ENCODE data around the gene PNPLA7. TPM values are rescaled to one million over a fixed set of nuclear protein-coding genes. Genes with fewer than 3 reads are reported as not detected.

PNPLA7 gene
- total and polyA plus RNA-seq, 2 of the 13 experiments (the other 11 are each of a cell fraction or from before 2014, with no cell fraction given): 0.42 to 1.5 TPM

DNA sequence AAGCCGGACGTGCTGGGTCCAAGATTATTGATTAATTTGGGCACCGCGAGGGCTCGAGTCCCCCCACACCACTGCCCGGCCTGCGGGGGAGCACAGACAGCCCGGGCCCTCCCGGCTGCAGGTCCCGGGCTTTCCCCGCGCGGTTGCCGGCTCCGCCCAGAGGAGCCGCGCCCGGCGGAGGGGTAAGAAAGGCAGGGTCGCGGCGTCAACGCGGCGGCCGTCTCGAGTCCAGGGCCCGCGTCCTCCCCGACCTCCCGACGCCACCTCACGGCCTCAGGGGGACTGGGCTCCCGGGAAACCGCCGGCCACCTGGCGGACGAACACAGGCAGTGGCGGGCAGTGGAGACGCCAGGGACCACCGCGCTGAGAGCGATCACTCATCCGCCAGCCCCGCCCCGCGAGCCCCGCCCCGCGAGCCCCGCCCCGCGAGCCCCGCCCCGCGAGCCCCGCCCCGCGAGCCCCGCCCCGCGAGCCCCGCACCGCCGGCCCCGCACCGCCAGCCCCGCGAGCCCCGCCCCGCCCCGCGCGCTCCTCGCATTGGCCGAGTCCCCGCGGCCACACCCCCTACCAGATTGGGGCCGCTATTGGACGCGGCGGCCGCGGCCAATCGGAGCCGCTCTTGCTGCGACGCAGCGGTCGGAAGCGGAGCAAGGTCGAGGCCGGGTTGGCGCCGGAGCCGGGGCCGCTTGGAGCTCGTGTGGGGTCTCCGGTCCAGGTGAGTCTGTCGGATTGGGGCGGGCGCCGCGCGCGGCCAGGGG is 1.2 kb upstream of the PNPLA7 start, which contains the start of gene MRPL41 (continued):
- no peak for TF ChIP-seq NONO (IDR thresholded peaks at IDR 0.05)
- TF ChIP-seq NONO (CRISPR knock-in tag; conservative IDR thresholded peaks at IDR 0.05): no peak
- TF ChIP-seq ZNF777 (CRISPR knock-in tag; IDR thresholded peaks at IDR 0.05): peak; percentile 90
- no peak for TF ChIP-seq GTF2F1 (IDR thresholded peaks at IDR 0.05; ENCODE audit: low read length)
- peak; percentile 51; the same call in 1 of the 2 replicates for TF ChIP-seq ZNF614 (CRISPR knock-in tag; IDR thresholded peaks at IDR 0.05; ENCODE audit: borderline replicate concordance)
- no peak for TF ChIP-seq PAF1 (CRISPR knock-in tag; IDR thresholded peaks at IDR 0.05)
- TF ChIP-seq, protein P1, sequence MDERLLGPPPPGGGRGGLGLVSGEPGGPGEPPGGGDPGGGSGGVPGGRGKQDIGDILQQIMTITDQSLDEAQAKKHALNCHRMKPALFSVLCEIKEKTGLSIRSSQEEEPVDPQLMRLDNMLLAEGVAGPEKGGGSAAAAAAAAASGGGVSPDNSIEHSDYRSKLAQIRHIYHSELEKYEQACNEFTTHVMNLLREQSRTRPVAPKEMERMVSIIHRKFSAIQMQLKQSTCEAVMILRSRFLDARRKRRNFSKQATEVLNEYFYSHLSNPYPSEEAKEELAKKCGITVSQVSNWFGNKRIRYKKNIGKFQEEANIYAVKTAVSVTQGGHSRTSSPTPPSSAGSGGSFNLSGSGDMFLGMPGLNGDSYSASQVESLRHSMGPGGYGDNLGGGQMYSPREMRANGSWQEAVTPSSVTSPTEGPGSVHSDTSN (CRISPR knock-in tag; IDR thresholded peaks at IDR 0.05): no peak
- TF ChIP-seq, protein P2, sequence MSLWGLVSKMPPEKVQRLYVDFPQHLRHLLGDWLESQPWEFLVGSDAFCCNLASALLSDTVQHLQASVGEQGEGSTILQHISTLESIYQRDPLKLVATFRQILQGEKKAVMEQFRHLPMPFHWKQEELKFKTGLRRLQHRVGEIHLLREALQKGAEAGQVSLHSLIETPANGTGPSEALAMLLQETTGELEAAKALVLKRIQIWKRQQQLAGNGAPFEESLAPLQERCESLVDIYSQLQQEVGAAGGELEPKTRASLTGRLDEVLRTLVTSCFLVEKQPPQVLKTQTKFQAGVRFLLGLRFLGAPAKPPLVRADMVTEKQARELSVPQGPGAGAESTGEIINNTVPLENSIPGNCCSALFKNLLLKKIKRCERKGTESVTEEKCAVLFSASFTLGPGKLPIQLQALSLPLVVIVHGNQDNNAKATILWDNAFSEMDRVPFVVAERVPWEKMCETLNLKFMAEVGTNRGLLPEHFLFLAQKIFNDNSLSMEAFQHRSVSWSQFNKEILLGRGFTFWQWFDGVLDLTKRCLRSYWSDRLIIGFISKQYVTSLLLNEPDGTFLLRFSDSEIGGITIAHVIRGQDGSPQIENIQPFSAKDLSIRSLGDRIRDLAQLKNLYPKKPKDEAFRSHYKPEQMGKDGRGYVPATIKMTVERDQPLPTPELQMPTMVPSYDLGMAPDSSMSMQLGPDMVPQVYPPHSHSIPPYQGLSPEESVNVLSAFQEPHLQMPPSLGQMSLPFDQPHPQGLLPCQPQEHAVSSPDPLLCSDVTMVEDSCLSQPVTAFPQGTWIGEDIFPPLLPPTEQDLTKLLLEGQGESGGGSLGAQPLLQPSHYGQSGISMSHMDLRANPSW (CRISPR knock-in tag; IDR thresholded peaks at IDR 0.05; ENCODE audit: borderline replicate concordance): no peak
- TF ChIP-seq MBD4 (IDR thresholded peaks at IDR 0.05; ENCODE audit: borderline replicate concordance, low read length): no peak
- TF ChIP-seq ZFP82 (CRISPR knock-in tag; IDR thresholded peaks at IDR 0.05; ENCODE audit: borderline replicate concordance): no peak; the same call in 1 of the 2 replicates
- TF ChIP-seq, protein P3, sequence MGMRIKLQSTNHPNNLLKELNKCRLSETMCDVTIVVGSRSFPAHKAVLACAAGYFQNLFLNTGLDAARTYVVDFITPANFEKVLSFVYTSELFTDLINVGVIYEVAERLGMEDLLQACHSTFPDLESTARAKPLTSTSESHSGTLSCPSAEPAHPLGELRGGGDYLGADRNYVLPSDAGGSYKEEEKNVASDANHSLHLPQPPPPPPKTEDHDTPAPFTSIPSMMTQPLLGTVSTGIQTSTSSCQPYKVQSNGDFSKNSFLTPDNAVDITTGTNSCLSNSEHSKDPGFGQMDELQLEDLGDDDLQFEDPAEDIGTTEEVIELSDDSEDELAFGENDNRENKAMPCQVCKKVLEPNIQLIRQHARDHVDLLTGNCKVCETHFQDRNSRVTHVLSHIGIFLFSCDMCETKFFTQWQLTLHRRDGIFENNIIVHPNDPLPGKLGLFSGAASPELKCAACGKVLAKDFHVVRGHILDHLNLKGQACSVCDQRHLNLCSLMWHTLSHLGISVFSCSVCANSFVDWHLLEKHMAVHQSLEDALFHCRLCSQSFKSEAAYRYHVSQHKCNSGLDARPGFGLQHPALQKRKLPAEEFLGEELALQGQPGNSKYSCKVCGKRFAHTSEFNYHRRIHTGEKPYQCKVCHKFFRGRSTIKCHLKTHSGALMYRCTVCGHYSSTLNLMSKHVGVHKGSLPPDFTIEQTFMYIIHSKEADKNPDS (CRISPR knock-in tag; IDR thresholded peaks at IDR 0.05): no peak; the same call in 1 of the 2 replicates
- TF ChIP-seq ZNF17 (CRISPR knock-in tag; IDR thresholded peaks at IDR 0.05): no peak
- TF ChIP-seq, protein P4, sequence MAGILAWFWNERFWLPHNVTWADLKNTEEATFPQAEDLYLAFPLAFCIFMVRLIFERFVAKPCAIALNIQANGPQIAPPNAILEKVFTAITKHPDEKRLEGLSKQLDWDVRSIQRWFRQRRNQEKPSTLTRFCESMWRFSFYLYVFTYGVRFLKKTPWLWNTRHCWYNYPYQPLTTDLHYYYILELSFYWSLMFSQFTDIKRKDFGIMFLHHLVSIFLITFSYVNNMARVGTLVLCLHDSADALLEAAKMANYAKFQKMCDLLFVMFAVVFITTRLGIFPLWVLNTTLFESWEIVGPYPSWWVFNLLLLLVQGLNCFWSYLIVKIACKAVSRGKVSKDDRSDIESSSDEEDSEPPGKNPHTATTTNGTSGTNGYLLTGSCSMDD (CRISPR knock-in tag; IDR thresholded peaks at IDR 0.05): no peak
- no peak for TF ChIP-seq PHB2 (IDR thresholded peaks at IDR 0.05; ENCODE audit: partially characterized antibody)
- 0 out of 2 replicates have a peak, but pooled peaks have one; percentile 30 for TF ChIP-seq ZBTB42 (CRISPR knock-in tag; IDR thresholded peaks at IDR 0.05)
- TF ChIP-seq SYNCRIP (IDR thresholded peaks at IDR 0.05; ENCODE audit: insufficient read depth, low read depth, low read length): no peak
- TF ChIP-seq EEA1 (CRISPR knock-in tag; IDR thresholded peaks at IDR 0.05; ENCODE audit: borderline replicate concordance): no peak
- TF ChIP-seq ZNF383 (CRISPR knock-in tag; IDR thresholded peaks at IDR 0.05; ENCODE audit: borderline replicate concordance): no peak

All from HepG2 (cell line).